Measurements from ENCODE around the gene CHD1L.
"Not testable (repeated sequence)": the region's sequence is repeated elsewhere in the genome, so short reads cannot be mapped to it uniquely, and the experiment has no call there.

The CHD1L gene

DNA sequence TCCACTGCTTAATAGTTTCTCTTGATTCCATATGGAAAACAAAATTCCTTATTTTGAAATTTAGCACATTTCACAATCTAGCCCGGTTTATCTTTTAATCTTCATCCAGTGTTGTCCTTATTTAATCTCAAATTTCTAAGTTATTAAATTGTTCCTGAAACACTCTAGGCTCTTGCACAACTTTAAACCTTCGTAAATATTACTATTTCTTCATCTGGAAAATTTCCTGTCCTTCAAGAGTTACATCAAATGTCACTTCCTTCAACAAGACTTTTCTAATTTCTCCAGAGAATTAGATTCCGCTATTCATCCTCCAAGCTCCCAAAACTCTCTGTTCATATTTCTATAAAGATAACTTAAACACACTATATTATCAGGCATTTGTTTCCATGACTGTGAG lies 23.9 kb upstream of the CHD1L start:
- in situ Hi-C loops (cut with HindIII; ENCODE audit: low pct_ligation_motif_present, low sequenced_read_pairs), result no loop called here
- no peak for DNase-seq
- H3K4me3 ChIP-seq (ENCODE audit: low read depth, low read length), result no peak overlapping the region

GRCh38 chr1:147223740-147224615 lies 18.5 kb upstream of the CHD1L start:
- in situ Hi-C loops (cut with HindIII; ENCODE audit: low pct_ligation_motif_present, low sequenced_read_pairs), result no loop called here

More for the DNA sequence above, 23.9 kb upstream of the CHD1L start:
- Histone ChIP-seq H3K36me3 (replicated peaks) (no peaks in the 10 kb centered on the region), H3K27me3 (replicated peaks) (no peaks in the 10 kb centered on the region), H3K27ac (no peak overlapping the region)
- TF ChIP-seq CTCF (IDR thresholded peaks at IDR 0.05; ENCODE audit: low read depth, low read length, missing control alignments), result no peak

GRCh38 chr1:147225193-147225730 lies 17.2 kb upstream of the CHD1L start, which contains the start of gene FMO5:
TSS of gene FMO5 (minus strand) at chr1:147225339. CDS start at chr1:147225029, 310 bp downstream.
- Histone ChIP-seq H3K27ac (no peak within 1 kb of the TSS), H3K36me3 (replicated peaks) (no peaks in the 10 kb centered on the region), H3K4me3 (ENCODE audit: low read depth, low read length) (peak within 1 kb of the TSS; percentile 69), H3K27me3 (replicated peaks) (no peaks in the 10 kb centered on the region)
- peak; percentile 53 for DNase-seq
- TF ChIP-seq CTCF (IDR thresholded peaks at IDR 0.05; ENCODE audit: low read depth, low read length, missing control alignments), result peak; percentile 52
- in situ Hi-C loops (cut with HindIII; ENCODE audit: low pct_ligation_motif_present, low sequenced_read_pairs), result no loop called here

More at GRCh38 chr1:147223740-147224615, 18.5 kb upstream of the CHD1L start:
- no peaks in the 10 kb centered on the region for H3K36me3 ChIP-seq (replicated peaks)
- H3K27ac ChIP-seq, result no peak overlapping the region
- H3K4me3 ChIP-seq (ENCODE audit: low read depth, low read length), result no peak overlapping the region
- no peaks in the 10 kb centered on the region for H3K27me3 ChIP-seq (replicated peaks)
- no peak for TF ChIP-seq CTCF (IDR thresholded peaks at IDR 0.05; ENCODE audit: low read depth, low read length, missing control alignments)
- DNase-seq, result no peak

DNA sequence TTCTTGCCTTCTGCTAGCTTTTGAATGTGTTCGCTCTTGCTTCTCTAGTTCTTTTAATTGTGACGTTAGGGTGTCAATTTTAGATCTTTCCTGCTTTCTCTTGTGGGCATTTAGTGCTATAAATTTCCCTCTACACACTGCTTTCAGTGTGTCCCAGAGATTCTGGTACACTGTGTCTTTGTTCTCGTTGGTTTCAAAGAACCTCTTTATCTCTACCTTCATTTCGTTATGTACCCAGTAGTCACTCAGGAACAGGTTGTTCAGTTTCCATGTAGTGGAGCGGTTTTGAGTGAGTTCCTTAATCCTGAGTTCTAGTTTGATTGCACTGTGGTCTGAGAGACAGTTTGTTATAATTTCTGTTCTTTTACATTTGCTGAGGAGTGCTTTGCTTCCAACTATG lies 11.5 kb upstream of the CHD1L start:
- in situ Hi-C loops (cut with HindIII; ENCODE audit: low pct_ligation_motif_present, low sequenced_read_pairs); DNase-seq; H3K27ac ChIP-seq; H3K36me3 ChIP-seq (replicated peaks); H3K4me3 ChIP-seq (ENCODE audit: low read depth, low read length); H3K27me3 ChIP-seq (replicated peaks): not testable (repeated sequence)

DNA sequence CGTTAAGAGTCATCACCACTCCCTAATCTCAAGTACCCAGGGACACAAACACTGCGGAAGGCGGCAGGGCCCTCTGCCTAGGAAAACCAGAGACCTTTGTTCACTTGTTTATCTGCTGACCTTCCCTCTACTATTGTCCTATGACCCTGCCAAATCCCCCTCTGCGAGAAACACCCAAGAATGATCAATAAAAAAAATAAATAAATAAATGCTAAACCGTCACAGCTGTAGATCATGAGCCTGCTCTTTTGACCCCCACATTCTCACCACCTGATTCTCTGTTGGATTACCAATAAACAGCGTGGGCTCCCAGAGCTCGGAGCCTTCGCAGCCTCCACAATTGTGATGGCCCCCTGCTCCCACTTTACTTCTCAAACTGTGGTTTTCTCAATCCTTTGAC lies 8.6 kb upstream of the CHD1L start:
- H3K27ac ChIP-seq; in situ Hi-C loops (cut with HindIII; ENCODE audit: low pct_ligation_motif_present, low sequenced_read_pairs); H3K4me3 ChIP-seq (ENCODE audit: low read depth, low read length); DNase-seq; H3K27me3 ChIP-seq (replicated peaks); H3K36me3 ChIP-seq (replicated peaks): not testable (repeated sequence)

- no peak overlapping the region for H3K27ac ChIP-seq
- no peaks in the 10 kb centered on the region for H3K27me3 ChIP-seq (replicated peaks)
- TF ChIP-seq CTCF (IDR thresholded peaks at IDR 0.05; ENCODE audit: low read depth, low read length, missing control alignments), result no peak
- in situ Hi-C loops (cut with HindIII; ENCODE audit: low pct_ligation_motif_present, low sequenced_read_pairs), result no loop called here
- DNase-seq, result no peak
- H3K4me3 ChIP-seq (ENCODE audit: low read depth, low read length), result no peak overlapping the region
- H3K36me3 ChIP-seq (replicated peaks), result no peaks in the 10 kb centered on the region
Measured at GRCh38 chr1:147235822-147236221, 6.7 kb upstream of the CHD1L start.
